Tibial artery (tissue), 4 donors: ENCODE measurements around the gene VPS13D.

Source experiments
- DNase-seq, 2 donors: peaks; one replicate each; pipeline ENCODE4 v3.0.0-alpha.2; 2019
- H3K27ac ChIP-seq, 2 donors: fragments of 200-600 bp; sonication (generic) in 1 of 2; 1 replicate in 1 of 2; 2 replicates in 1 of 2; pipeline ENCODE4 v1.5.1; 2018 to 2019; ENCODE audit warnings: mild to moderate bottlenecking in 1 of 2
- H3K27me3 ChIP-seq, 2 donors: fragments of 200-600 bp; sonication (generic) in 1 of 2; one replicate each; pipeline versions ENCODE4 v1.5.1 to v1.6.0; 2016 to 2019
- H3K36me3 ChIP-seq, 3 donors: fragments of 200-600 bp; sonication (generic) in 2 of 3; one replicate each; pipeline ENCODE4 v1.5.1; 2016 to 2019; ENCODE audit warnings: mild to moderate bottlenecking in 2 of 3
- H3K4me1 ChIP-seq, 4 donors: fragments of 200-600 bp; sonication (generic) in 2 of 4; 1 replicate in 3 of 4; 2 replicates in 1 of 4; pipeline ENCODE4 v1.5.1; 2016 to 2019
- H3K4me3 ChIP-seq, 2 donors: fragments of 200-600 bp; sonication (generic) in 1 of 2; 1 replicate in 1 of 2; 2 replicates in 1 of 2; pipeline ENCODE4 v1.5.1; 2018 to 2019; ENCODE audit warnings: mild to moderate bottlenecking in 2 of 2
- H3K9me3 ChIP-seq, 3 donors: fragments of 200-600 bp; sonication (generic) in 1 of 3; one replicate each; pipeline ENCODE4 v1.5.1; 2016 to 2019
- CTCF ChIP-seq, 2 experiments: fragments of 200-600 bp in 1 of 2; fragments of 450-650 bp in 1 of 2; IDR thresholded peaks; one replicate each; pipeline ENCODE4 v1.5.1; 2017 to 2019; ENCODE audit warnings: antibody characterized with exemption in 2 of 2, mild to moderate bottlenecking in 1 of 2, moderate library complexity in 1 of 2
- intact Hi-C: fragments of 100-400 bp; cut with DNase I; formaldehyde crosslinking; loops from one replicate; pipeline ENCODE4 v1.15.0; 2023; ENCODE audit warnings: low total_unique reads

VPS13D gene

GRCh38 chr1:12513181-12513580 lies 283.4 kb downstream of the VPS13D start:
- TF ChIP-seq CTCF (IDR thresholded peaks at IDR 0.05) = no peak
- H3K4me3 ChIP-seq = no peak overlapping the region
- no peaks in the 10 kb centered on the region for H3K9me3 ChIP-seq
- intact Hi-C loops = no loop called here
- H3K27me3 ChIP-seq = no peaks in the 10 kb centered on the region
- peaks cover 0 to 34% (median 12%) of the 10 kb centered on the region in 4 donors for H3K4me1 ChIP-seq
- H3K27ac ChIP-seq = peak overlapping the region in 1 of 2 donors; percentile 75
- no peak for DNase-seq
- H3K36me3 ChIP-seq = peaks cover 0 to 33% (median 9%) of the 10 kb centered on the region in 3 donors

GRCh38 chr1:12514590-12514989 lies 284.8 kb downstream of the VPS13D start:
- no peak overlapping the region for H3K27ac ChIP-seq
- H3K36me3 ChIP-seq = peaks cover 0 to 22% (median 0%) of the 10 kb centered on the region in 3 donors
- no peaks in the 10 kb centered on the region for H3K27me3 ChIP-seq
- no peak for DNase-seq
- intact Hi-C loops = no loop called here
- H3K4me3 ChIP-seq = no peak overlapping the region
- H3K4me1 ChIP-seq = peaks cover 3 to 48% (median 24%) of the 10 kb centered on the region in 4 donors
- no peaks in the 10 kb centered on the region for H3K9me3 ChIP-seq
- TF ChIP-seq CTCF (IDR thresholded peaks at IDR 0.05) = no peak

- Histone ChIP-seq H3K9me3 (no peaks in the 10 kb centered on the region), H3K27me3 (no peaks in the 10 kb centered on the region), H3K4me1 (peaks cover 5 to 50% (median 27%) of the 10 kb centered on the region in 4 donors), H3K27ac (no peak overlapping the region), H3K36me3 (peaks cover 0 to 16% (median 0%) of the 10 kb centered on the region in 3 donors), H3K4me3 (no peak overlapping the region)
- TF ChIP-seq CTCF (IDR thresholded peaks at IDR 0.05) = no peak
- DNase-seq = no peak
- intact Hi-C loops = no loop called here
Observed at GRCh38 chr1:12515234-12515633, 285.4 kb downstream of the VPS13D start.

GRCh38 chr1:12516741-12517140 lies 286.9 kb downstream of the VPS13D start:
- H3K27ac ChIP-seq = no peak overlapping the region
- DNase-seq = no peak
- no peaks in the 10 kb centered on the region for H3K27me3 ChIP-seq
- TF ChIP-seq CTCF (IDR thresholded peaks at IDR 0.05) = no peak
- peaks cover 0 to 6% (median 0%) of the 10 kb centered on the region in 3 donors for H3K36me3 ChIP-seq
- intact Hi-C loops = no loop called here
- no peak overlapping the region for H3K4me3 ChIP-seq
- peaks cover 5 to 35% (median 17%) of the 10 kb centered on the region in 4 donors for H3K4me1 ChIP-seq
- H3K9me3 ChIP-seq = no peaks in the 10 kb centered on the region

GRCh38 chr1:12518931-12519692 lies 289.3 kb downstream of the VPS13D start:
- no peaks in the 10 kb centered on the region for H3K27me3 ChIP-seq
- TF ChIP-seq CTCF (IDR thresholded peaks at IDR 0.05) = no peak
- peaks cover 5 to 18% (median 15%) of the 10 kb centered on the region in 4 donors for H3K4me1 ChIP-seq
- H3K27ac ChIP-seq = peak overlapping the region; percentile 51 to 66
- intact Hi-C loops = no loop called here
- peak; percentile 90 to 94 for DNase-seq
- H3K4me3 ChIP-seq = peak overlapping the region; percentile 2 to 21
- H3K36me3 ChIP-seq = no peaks in the 10 kb centered on the region
- no peaks in the 10 kb centered on the region for H3K9me3 ChIP-seq
